Measurements from ENCODE around the gene PDGFD. TPM values are rescaled to one million over a fixed set of nuclear protein-coding genes. Genes with fewer than 3 reads are reported as not detected.

Gene PDGFD
- total RNA-seq, 4 donors from 2014 or later, result 4.4 to 26.4 (median 13.1) TPM

DNA sequence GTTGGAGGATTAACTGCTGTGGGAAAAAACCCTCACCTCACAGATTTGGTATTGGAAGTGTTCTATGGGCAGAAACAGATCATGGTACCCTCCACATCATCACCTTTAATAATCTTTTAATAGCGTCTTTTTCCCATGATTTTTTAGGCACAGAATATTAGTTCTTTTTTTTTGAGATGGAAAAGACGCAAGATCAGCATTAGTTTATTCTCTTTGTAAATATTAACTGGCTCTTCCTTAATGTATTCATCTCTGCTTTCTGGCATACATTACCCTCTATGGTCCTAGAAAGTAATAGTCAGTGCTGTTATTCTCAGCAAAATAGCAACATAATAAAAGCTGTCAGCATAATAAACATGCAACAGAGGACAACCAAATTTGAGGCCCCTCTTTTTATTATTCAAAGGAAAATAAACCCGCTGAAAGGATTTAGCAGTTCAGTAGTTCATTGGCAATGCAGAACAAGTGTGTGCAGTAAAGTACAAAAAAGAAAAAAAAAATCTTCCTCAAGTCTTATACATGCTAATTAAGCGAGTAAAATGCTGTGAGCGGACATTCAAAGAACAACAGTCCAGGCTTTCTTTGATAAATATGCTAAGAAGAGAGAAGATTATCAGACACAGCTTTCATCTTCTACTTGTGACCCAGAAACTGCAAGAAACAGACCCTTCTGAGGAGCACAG is 165.0 kb downstream of the PDGFD start:
- Histone ChIP-seq H3K27me3 (no peaks in the 10 kb centered on the region), H3K4me1 (peaks cover 0 to 16% (median 0%) of the 10 kb centered on the region in 3 donors), H3K4me3 (no peak overlapping the region), H3K9me3 (no peaks in the 10 kb centered on the region), H3K27ac (no peak overlapping the region), H3K36me3 (no peaks in the 10 kb centered on the region)
- ATAC-seq, result no peak
- 83 to 92% methylated on average over 4 to 5 of the region's 5 CpGs for WGBS, 2 donors (ENCODE audit: low coverage in 1 of 2)
- no peak for TF ChIP-seq EP300 (IDR thresholded peaks at IDR 0.05)
- TF ChIP-seq POLR2AphosphoS5 (IDR thresholded peaks at IDR 0.05), result no peak
- TF ChIP-seq, protein P1, sequence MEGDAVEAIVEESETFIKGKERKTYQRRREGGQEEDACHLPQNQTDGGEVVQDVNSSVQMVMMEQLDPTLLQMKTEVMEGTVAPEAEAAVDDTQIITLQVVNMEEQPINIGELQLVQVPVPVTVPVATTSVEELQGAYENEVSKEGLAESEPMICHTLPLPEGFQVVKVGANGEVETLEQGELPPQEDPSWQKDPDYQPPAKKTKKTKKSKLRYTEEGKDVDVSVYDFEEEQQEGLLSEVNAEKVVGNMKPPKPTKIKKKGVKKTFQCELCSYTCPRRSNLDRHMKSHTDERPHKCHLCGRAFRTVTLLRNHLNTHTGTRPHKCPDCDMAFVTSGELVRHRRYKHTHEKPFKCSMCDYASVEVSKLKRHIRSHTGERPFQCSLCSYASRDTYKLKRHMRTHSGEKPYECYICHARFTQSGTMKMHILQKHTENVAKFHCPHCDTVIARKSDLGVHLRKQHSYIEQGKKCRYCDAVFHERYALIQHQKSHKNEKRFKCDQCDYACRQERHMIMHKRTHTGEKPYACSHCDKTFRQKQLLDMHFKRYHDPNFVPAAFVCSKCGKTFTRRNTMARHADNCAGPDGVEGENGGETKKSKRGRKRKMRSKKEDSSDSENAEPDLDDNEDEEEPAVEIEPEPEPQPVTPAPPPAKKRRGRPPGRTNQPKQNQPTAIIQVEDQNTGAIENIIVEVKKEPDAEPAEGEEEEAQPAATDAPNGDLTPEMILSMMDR (IDR thresholded peaks at IDR 0.05), result no peak
- TF ChIP-seq POLR2A (IDR thresholded peaks at IDR 0.05), result no peak

DNA sequence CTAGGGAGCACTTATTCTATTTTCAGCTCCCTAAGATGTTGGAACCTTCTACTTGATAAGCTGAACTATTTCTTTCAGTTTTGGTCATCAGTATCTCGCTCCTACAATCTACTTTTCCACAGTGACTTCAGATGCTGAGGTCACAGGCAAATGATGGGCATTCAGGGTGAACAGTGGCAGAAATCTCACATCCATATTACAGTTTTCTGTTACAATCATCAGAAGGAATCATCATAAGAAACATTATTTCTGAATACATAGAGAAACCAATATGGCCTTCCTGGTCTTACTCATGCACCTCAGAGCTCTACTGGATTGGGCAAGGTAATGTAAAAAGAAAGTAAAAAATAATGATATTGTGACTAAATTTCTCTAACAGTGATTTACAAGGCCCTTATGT is 166.9 kb downstream of the PDGFD start:
- ATAC-seq, result no peak
- H3K9me3 ChIP-seq, result no peaks in the 10 kb centered on the region
- TF ChIP-seq POLR2AphosphoS5 (IDR thresholded peaks at IDR 0.05) (no peak), EP300 (IDR thresholded peaks at IDR 0.05) (no peak), POLR2A (IDR thresholded peaks at IDR 0.05) (no peak)
- TF ChIP-seq, protein P1 (IDR thresholded peaks at IDR 0.05), result no peak
- H3K4me3 ChIP-seq, result no peak overlapping the region
- WGBS, 2 donors (ENCODE audit: low coverage in 1 of 2), result 90% methylated on average over 1 of the region's 1 CpG; no CpG with 5 or more reads in 1 of the 2 donors
- no peaks in the 10 kb centered on the region for H3K36me3 ChIP-seq
- H3K4me1 ChIP-seq, result peaks cover 0 to 19% (median 0%) of the 10 kb centered on the region in 3 donors
- H3K27ac ChIP-seq, result no peak overlapping the region
- no peaks in the 10 kb centered on the region for H3K27me3 ChIP-seq

DNA sequence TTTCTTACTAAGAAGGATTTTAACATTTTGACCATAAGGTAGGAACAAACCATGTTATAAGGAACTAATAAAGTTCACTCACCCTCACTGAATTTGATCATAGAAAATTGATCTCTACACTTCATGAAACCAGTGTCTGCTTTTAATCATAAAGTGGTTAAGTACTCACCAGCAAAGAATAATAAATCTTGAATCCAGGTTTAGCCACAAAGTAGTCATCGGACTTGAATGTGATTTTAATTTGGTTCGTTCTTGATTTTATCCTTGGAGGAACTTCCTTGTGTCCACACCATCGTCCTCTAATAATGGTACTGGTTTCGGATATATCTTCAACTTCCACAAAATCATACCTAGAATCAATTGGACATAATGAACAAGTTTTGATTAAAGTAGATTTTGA is 168.1 kb downstream of the PDGFD start:
- Histone ChIP-seq H3K4me3 (no peak overlapping the region), H3K36me3 (no peaks in the 10 kb centered on the region), H3K4me1 (peaks cover 0 to 19% (median 0%) of the 10 kb centered on the region in 3 donors), H3K9me3 (no peaks in the 10 kb centered on the region), H3K27me3 (no peaks in the 10 kb centered on the region), H3K27ac (no peak overlapping the region)
- no peak for TF ChIP-seq EP300 (IDR thresholded peaks at IDR 0.05)
- TF ChIP-seq, protein P1 (IDR thresholded peaks at IDR 0.05), result no peak
- no peak for ATAC-seq
- 95 to 98% methylated on average over 4 of the region's 4 CpGs for WGBS, 2 donors (ENCODE audit: low coverage in 1 of 2)

DNA sequence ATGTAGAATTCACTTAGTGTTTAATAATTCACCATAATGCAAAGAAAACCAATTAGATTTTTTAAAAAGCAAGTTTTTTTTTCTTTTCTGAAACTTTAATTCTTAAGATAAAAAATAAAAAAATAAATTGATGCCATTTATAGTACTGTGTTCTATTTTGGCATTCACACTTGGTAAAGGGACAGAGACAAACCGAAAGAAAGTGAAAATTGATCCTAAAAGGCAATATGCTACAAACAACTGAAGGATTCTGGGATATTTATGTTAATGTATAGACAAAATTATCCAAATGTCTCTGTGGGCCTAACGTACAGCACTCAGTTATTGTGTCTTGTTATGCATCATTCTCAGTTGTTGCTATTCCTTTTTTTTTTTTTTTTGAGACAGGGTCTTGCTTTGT is 169.4 kb downstream of the PDGFD start:
- ATAC-seq, result no peak
- Histone ChIP-seq H3K4me3 (no peak overlapping the region), H3K27me3 (no peaks in the 10 kb centered on the region), H3K27ac (no peak overlapping the region), H3K4me1 (peaks cover 0 to 19% (median 0%) of the 10 kb centered on the region in 3 donors), H3K9me3 (no peaks in the 10 kb centered on the region), H3K36me3 (no peaks in the 10 kb centered on the region)
- TF ChIP-seq, protein P1 (IDR thresholded peaks at IDR 0.05), result no peak
- TF ChIP-seq POLR2AphosphoS5 (IDR thresholded peaks at IDR 0.05), result no peak
- TF ChIP-seq POLR2A (IDR thresholded peaks at IDR 0.05), result no peak
- TF ChIP-seq EP300 (IDR thresholded peaks at IDR 0.05), result no peak
- WGBS, 2 donors (ENCODE audit: low coverage in 1 of 2), result 45 to 63% methylated on average over 2 of the region's 2 CpGs

DNA sequence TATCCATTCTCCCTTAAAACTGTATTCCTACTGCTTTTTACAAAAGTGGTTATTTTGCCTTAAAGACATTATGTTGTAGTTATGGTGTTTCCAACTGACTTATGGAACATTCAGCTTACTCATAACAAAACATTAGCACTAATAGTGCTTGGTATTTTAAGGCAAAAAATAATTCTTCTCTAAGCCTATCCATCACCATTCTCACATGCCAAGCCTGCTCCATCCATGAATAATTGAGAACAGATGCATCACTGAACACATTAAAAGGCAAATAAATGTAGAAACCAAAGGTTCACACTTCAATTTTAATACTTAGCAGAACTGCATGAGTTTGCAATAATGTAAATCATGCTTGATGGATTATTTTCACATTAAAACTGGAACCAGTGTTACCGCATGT is 169.9 kb downstream of the PDGFD start:
- Histone ChIP-seq H3K9me3 (no peaks in the 10 kb centered on the region), H3K27ac (peak overlapping the region in 1 of 4 donors; percentile 1), H3K4me3 (no peak overlapping the region), H3K36me3 (no peaks in the 10 kb centered on the region), H3K27me3 (no peaks in the 10 kb centered on the region), H3K4me1 (peaks cover 0 to 19% (median 0%) of the 10 kb centered on the region in 3 donors)
- WGBS, 2 donors (ENCODE audit: low coverage in 1 of 2), result 45 to 47% methylated on average over 1 of the region's 1 CpG
- TF ChIP-seq EP300 (IDR thresholded peaks at IDR 0.05), result no peak
- no peak for ATAC-seq
